Inflammatory macrophage treated with lipopolysaccharide for 4 hours (primary cell): ENCODE results near the gene KCNQ1OT1.

Experiments used
- DNase-seq: peaks from one replicate; pipeline ENCODE4 v3.0.0-alpha.2; 2020

KCNQ1OT1 gene

DNA sequence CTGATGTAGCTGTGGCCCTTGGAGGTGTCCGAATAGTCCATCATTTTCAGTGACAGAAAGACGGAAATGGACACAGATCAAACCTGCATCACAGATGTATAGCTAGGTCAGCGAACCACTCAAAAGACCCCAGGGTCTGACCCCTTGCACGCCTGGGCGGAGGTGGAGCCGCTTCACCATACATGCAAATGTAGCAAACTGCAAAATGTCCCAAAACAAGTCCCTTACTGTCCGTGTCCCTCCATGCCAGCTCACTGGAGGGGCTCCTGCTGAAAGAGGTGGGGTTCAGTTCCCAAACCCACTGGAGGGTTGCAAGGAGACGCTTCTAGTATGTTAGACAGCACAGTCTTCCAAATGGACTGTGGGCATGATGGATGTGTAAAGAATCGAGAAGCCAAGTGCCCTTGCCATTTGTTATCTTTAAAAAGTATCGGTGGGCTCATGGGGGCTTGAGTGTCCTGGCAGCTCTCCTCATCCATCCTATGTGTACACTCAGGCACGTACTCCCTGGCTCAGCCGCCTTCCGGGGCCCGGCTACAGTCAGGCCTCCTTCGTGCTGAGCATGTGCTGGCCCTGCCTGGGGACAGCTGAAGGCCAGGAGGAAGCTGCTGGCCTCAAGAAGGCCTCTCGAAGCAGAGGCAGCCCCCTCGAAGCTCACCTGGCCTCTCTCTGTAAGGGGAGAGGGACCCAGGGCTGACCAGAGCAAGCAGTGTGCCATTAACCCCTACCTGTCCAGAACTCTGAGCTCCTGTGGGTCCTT is 20.2 kb upstream of the KCNQ1OT1 start:
- DNase-seq: no peak

DNA sequence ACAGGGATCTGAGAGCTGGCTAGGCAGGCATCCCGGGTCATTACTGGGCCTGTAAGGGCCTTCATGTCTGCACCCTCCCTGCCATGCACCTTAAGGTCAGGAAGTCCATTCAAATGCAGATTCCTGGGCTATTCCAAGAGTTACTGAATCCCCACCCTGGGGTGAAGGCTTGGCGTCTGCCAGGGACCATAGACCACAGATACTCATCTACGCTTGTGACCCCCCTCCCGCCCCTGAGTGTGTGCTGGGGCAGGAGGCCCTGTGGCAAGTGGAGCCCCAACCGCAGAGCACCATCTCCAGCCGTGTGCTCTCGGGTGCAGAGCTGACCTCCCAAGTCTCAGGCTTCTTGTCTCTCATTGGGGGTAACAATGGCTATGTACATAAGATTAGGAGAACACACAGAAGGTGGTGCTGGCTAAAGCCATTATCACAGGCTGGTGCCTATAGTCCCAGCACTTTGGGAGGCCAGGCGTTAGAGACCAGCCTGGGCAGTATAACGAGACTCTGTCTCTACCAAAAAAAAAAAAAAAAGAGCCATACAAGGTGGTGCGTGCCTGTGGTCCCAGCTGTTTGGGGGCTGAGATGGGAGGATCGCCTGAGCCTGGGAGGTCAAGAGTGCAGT is 19.1 kb upstream of the KCNQ1OT1 start:
- no peak for DNase-seq

DNA sequence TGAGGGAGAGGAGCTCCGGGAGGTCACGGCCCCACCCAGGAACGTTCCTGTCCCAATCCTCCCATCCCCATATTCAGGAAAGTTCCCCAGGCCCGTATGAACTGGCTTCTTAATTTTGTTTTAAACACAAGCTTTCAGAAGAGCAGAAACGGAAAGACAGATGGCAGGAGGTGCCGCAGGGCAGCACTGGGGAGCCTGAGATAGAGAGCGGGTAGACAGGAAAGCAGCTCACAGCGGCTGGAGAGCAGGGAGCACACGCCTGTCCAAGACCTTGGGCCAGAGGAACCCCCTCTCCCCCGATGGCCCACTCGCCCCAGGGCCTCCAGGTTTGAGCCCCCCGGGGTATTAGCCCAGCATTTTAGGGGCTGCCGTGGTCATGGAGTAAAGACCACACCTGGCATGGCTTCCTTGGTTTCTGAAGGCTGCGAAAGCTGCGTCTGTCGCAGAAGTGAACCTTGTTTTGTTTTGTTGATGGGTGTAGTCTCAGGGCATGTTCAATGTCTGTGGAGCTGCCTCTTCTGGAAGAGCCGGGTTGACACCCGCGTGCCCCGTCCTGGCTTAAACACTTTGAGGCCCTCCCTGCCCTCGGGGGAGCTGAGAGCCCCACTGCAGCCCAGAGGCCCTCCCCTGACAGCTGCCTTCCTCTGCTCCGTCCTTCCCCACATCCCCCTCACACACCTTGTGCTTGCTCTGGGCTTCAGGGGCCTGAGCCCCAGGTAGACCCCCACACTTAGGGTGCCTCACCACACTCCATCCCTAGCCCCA is 17.9 kb upstream of the KCNQ1OT1 start:
- DNase-seq: no peak

DNA sequence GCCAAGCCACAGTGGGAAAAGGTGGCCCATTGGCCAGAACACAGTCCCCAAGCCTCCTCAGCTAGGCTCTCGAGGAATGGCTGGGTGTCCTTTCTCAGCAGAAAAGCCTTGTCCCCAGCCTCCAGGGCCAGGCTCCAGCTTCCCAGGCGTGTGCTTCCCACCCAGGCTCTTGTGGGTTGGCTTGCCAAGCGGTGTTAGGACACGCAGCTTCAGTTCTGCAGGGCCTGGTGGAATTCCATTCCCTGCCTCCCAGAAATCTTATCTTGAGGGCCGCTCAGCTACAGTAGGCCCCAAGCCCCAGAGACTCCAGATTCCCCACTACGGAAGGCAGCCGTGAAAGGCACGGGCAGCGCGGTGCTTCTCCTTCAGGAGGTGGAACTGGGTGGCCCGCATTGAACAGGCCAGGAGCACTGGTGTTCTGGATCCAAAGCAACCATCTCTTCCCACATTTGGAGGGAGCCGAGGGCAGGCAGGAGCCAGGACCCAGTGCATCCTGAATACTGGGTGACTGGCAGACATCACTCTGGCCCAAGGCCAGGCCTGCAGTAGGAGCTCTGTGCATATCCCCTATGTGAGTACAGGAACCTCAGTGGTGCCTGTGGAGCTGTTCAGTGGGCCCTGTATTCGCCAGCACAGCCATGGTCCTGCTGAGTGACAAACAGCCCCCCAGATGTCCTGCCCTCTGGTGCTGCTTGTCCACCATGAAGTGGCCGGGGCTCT is 16.7 kb upstream of the KCNQ1OT1 start:
- no peak for DNase-seq

DNA sequence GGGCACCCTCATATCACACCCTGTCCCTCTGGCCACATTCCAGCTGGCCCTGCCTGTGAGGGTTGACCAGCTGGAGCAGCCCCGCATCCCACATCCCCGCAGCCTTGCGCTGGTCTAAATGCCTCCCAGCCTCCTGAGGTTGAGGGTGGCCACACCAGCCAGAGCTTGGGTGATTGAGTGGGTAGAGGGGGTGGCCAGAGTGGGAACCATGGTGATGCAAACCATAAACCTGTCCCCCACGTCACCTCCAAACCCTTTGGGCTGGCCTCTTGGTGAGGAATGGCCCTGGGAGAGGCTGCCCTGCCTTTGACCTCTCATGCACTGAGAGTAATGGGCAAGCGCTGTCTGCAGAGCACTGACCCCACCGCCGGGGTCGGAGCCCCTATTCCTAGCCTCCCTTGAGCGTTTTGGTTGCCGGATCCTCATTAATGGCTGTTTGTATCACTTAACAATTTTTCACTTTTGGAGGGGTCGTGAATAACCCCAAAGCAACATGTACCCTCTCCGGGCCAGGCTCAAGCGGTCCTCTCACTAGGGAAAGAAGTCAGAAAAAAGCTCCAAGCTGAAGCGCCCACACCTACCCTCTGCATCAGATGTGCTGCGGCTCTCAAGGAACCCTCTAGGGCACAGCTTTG is 16.0 kb upstream of the KCNQ1OT1 start:
- no peak for DNase-seq

DNA sequence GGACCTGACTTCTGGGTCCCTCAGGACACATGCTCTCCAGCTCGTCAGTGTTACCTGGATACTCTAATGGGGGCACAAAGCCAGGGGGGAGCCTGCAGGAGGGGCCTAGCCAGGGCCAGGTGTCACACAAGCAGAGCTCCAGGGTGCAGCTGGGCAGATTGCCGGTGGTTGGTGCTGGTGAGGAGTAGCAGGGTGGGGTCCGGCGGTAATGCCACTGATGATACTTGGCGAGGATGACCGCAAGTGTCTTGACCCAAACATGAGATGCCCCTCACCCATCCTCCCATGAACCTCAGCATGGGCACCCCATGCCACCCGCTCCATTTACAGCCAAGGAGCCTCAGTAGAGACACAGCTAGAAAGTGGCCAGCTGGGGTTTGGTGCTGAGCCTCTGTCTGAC is 15.1 kb upstream of the KCNQ1OT1 start:
- no peak for DNase-seq

DNA sequence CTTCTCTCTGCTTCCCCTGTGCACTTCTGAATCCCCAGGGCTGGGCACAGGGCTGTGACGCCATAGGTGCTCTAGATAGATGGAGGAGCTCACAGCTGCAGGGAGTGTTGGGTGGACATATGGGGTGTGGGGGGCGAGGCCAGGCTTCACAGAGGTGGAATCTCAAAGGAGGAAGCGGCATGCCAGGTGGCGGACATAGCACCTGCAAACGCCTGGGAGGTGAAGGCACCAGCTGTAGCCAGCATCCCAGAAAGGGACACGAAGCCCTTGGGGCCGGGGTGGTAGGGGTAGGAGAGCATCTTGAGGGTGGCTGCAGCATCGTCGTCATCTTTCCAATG is 14.6 kb upstream of the KCNQ1OT1 start:
- no peak for DNase-seq

DNA sequence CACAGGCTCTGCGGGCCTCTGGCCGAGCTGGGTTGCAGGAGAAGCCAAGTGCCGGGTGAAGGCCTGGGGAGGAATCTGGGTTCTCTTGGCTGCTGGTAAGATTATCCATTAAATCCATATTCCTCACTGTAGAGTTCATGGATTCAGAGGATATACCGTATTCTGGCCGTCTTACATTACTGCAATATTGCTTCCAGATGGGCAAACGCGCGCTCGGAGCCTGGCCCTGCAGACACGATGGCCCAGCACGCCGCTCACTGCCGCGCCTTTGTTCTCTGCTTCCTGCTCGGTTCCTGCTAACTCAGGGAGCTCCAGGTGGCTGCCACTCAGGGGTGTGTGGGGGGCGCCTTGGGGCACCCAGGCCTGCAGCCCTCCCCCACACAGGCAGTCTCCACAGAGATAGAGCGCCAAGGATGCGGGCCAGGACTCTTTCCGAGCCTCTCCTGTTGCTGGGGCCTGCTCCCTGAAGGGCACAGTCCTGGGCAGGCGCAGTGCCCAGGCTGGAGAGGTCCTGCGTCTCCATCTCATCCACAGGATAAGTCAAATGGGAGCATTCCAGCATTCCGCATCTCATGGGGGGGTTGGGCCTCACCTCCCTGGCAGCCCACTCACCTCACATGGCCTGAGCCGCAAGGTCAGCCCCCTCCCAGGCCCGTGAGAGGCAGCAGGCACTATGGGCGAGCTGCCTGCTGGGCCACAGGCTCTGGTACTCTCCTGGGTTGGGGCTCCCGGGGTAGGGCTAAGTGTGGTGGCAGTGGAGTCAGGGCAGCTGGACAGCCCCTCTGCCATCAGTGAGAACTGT is 14.1 kb upstream of the KCNQ1OT1 start:
- no peak for DNase-seq

DNA sequence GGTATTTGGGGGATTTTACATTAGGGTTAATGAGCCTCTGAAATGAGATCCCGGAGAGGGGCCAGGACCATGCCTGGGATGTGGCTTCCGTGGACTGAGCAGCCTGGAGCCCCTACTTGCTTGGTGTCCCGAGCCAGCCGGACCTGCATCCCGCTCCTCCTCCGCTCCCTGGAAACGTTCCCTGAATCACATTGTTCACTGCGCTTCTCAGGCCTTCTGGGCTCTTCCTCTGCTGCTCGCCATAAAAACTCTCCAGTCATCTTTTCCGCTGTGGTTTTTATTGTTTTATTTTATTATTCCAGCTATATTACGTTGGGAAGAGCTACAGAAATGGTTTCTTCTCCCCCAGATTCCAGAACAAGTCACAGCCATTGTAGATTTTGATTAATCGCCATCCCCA is 13.3 kb upstream of the KCNQ1OT1 start:
- DNase-seq: no peak

DNA sequence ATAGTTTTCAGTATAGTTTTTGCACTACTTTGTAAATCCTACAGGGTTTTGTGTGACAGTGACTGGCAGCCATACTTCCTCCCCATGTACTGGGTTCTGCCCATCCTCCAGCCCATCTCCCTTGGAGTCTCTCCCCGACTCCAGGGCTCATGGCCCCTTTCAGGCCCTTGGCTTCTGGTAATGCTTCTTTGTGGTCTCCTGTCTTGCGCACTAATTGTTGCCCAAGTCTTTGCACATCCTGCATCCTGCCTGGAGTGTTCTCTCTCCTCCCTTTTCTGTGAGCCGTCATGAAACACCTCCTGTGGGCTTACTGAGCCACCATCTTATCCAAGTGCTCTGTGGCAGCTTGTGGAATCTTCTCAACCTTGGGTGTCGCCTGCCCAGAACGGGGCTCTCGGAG is 11.4 kb upstream of the KCNQ1OT1 start:
- DNase-seq: no peak

DNA sequence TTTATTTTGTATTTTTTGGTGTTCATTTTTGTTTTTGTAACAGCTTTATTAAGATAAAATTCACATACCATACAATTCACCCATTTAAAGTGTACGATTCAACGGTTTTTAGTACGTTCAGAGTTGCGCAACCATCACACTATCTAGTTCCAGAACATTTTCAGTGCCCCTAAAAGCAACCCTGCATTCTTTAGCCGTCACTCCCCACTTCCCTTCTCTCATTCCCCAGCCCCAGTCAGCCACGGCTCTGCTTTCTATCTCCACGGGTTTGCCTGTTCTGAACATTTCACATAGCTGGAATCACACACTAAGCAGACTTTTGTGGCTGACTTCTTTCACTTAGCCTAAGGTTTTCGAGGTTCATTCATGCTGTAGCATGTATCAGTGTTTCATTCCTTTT is 9.6 kb upstream of the KCNQ1OT1 start:
- DNase-seq: no peak

DNA sequence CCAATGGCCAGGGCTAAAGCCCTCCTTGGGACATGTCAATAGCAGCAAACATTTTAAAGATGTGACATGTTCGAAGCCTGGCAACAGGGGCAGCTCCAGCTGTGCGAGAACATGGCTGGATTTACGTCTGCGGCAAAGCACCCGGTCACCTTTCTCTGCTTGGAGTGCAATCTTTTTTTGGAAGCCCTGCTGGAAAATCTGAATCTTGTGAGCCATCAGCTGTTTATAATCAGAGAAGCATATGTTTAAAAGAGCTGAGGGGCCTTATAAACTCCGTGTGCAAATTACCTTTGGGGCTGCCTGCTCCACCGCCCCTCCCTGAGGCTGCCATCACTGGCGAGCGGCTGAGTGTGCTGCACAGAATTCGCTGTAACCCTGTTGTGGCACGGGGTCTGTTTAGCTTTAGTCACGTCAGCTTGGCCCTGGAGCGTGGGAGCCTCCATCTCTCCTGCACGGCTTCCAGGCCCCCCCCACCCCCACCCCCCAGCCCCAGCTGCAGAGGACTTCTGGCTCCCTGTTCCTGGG is 9.0 kb upstream of the KCNQ1OT1 start:
- no peak for DNase-seq

DNA sequence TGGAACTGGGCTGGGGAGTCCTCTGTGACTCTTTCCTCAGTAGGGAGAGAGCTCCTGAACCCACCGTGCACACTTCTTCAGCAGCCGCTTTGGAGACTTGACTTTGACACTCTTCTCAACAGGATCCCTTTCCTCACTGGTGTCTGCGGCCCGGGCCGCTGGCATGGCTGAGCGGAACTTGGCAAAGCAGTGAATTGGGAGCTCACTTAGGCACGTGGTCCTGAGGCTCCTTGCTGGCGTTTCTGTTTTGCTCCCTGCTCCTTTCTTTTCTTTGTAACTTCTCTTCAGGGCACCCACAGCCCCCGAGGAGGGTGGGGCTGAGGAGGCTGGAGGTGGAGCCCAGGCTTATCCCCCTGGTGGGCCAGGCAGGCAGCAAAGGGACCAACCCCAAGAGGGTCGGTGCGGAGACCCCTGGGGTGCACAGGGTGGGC is 8.4 kb upstream of the KCNQ1OT1 start:
- DNase-seq: no peak

DNA sequence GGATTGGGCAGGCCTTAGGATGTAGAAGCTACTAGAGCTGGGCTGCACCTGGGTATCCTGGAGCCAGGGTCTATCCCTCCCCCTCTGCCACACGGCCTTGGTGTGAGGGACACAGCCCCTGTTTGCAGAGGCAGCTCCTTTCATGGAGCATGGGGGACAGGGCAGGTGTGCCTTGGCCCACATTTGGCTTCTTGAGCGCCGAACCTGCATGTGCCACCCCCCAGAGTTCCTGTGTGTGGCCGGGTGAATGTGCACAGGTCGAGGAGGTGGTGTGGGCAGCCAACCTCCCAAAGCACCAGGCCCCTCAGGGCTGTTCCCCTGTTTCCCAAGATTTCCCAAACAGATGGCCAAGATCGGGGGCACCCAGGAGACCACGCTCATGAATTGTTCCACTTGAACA is 7.9 kb upstream of the KCNQ1OT1 start:
- DNase-seq: no peak

DNA sequence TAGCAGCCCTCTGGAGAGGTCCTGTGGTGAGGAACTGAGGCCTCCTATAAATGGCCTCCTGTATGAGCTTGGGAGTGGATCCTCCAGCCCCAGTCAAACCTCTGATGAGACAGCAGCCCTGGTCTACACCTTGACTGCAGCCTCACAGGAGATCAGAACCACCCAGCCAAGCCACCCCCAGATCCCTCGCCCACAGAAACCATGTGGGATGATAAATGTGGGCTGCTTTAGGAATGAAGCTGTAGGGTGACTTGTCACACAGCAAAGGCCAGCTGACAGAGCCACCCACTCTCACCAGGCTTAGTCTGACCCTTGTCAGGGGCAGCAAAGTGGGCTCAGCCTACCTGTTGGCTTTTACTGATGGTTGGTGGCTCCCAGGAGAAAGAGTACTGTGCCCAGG is 6.5 kb upstream of the KCNQ1OT1 start:
- DNase-seq: no peak

DNA sequence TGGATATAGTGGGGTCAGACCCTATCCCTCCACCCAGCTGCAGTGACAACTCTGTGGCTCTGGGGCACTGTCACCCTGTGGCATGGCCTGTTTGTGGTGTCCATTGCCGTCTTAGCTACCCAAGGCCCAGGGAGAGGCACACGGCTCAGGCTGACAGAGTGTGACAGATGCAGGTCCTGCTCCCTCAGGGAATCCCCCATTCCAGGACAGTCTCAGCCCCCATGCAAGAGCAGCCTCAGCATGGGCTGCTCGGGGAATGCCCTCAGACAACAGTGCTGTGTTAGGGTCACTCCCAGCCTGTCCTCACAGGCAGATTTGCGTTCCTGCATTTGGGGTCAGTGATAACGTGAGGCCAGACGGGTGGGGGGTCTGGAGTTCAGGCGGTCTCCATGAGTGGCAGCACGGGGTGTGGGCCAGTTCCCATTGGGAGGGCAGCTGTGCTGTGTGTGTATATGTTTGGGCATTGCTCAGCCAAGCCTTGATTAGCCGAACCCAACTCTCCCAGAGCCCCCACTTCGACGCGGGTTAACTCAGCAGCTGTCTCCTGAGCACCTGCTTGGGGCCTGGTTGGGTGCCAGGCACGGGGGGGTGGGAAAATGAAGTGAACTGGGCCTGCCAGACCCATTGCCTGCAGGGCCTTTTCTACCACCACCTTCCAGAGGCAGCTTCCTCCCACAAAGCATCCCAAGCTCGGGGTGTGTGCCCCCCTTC is 5.3 kb upstream of the KCNQ1OT1 start:
- no peak for DNase-seq

DNA sequence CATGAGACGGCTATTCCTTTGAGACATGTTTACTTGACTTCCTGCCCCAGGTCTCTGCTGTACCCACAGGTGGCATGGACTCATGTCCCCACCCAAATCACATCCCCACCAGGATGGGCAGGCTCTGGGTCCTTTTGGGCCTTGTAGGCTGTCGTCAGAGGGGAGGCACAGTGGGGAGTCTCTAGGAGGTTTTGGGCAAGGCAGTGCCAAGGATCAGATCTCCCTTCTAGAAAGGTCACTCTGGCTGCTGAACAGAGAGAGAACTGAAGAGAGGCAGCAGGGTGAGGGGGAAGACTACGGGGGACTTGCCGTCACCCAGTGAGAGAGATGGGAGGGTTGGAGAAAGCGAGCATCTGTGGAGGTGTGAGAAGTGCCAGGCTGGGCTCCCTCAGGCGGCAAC is 4.6 kb upstream of the KCNQ1OT1 start:
- DNase-seq: no peak

DNA sequence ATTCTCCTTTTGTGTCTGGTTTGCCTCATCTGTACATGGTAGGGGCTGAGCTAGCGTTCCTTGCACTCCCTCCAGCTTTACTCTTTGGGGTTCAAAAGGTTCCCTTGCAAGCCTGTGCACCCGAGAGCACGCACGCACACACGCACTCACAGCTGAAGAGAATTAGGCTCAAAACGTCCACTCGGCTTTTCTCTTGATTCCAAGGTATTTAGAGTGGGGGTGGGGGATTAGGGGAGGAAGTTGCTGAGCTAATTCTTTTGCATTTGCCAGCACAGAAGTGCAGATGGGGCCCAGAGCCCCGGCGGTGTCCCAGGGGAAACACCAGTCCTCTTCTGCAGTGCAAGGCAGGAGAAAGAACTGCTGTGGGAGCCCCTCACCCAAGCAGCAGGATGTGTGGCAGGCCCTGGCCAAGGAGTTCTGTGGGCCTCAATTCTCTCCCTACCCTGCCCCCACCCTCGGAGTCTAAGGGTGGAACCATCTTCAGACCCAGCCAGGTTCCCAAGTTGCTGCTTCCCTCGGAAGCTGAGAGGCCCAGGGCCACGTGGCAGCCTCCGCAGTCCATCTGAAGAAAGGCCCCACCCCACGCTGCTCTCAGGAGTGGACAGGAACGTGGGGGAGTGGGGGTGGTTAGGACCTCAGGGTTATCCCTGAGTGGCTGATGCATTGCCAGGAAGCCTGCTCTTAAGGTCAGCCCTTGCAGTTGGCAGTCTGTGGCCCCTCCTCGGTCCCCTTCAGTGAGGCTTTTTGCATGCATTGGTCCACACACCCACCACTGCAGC is 3.8 kb upstream of the KCNQ1OT1 start:
- no peak for DNase-seq

DNA sequence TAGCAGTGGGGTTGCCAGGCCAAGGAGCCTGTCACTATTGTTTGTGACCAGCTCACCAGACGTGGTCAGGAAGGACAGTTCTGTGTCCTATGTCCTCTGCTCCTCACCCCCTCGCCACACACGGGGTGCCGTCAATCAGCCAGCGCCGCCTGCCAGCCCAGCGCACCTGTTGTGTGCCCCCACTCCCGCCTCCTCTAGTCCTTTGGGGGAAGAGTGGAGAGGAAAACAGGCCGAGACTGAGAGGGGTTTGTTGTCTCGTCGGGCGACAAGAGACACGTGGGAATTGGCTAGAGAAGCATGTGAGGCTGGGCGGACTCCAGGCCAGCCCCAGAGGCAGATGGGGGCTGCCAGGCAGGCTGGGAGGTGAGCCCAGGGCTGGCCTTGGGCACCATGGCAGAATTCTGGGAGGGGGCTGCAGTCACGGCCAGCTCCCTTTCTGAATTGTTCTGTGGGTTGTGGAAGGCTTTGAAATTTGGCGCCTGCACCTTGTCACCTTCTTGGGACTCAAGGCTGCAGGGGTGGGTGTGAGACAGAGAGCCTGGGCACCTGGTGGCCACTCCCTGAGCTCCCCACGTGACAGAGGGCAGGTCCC is 3.1 kb upstream of the KCNQ1OT1 start:
- DNase-seq: no peak

DNA sequence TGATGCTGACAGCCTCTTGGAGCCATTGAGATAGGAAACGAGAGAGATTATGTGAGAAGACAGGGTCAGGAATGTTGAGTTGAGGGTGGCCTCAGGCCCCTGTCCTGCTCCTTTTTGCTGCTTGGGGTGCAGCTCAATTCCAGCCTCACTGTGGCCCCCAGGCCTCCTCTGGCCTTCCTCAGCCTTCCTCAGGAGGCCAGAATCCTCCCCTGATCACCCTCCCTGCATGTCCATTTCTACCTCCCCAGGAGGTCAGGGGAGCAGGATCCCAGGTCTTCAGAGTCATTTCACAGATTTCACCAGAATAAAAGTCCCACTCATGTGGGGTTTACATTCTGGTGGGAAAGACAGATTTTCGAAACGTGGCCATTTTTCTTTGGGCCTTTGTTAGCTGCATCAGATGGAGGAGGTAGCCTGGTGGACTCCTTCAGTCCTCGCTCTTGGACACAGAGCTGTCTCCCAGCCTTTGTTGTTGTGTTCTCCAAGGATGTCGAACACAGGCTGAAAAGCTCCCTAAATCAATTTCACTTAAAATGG is 2.2 kb upstream of the KCNQ1OT1 start:
- no peak for DNase-seq
